ENCODE measurements around the gene CRYL1.

Gene CRYL1

DNA sequence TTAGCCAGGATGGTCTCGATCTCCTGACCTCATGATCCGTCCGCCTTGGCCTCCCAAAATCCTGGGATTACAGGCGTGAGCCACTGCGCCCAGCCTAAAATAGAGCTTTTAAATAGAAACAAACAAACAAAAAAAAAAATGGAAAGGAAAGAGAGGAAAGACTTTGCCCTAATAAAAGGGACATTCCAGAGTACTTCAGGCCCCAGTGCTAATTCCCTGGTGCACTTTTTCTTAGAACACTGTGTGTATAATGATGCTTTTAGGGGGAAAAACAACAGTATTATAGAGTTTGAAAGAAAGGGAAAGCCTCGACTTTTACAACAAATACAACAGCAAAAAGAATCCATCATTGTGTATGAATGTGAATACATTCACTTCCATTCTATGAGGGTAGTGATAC, 104.7 kb downstream of the CRYL1 start:
- DNase-seq (ENCODE audit: low spot score): no peak

DNA sequence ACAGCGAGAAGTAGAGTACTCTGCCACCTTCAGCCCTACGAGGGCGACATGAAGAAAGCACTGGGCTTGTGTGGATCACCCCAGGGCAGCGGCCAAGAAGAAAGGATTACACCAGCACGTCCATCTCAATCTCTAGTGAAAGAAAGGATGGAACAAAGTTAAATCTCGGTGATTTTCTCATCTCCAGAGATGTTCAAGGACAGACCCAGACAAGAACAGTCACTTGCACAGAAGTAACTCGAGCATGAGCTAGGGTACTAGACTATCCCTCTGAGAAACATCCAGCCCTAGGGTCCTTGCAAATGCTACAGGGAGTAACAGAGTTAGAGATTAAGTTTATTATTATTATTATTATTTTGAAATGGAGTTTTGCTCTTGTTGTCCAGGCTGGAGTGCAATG, 106.7 kb downstream of the CRYL1 start:
- no peak for DNase-seq (ENCODE audit: low spot score)

DNA sequence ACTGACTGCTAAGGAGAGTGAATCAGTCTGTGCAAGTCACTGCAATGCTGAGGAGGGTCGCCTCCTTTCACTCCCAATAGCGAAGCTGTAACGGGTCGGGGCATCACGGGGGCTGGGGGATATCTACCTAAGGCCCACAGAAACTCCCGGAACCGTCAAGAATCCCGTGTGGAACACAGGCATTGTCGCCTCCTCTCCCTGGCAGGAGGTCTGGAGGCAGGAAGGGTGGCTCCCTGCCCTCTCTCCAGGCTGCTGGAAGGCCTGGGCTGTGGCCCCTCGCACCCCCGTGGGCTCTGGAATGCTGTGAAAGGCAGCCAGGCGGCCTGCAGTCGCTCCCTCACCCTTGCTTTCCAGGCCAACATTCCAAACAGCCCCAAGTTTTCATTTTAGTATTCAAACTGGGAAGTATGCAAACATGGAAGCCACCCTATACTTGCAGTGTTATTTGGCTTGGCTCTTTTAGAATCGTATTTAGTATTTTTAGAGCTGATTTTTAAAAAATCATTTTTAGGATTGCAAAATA, 109.4 kb downstream of the CRYL1 start:
- no peak for DNase-seq (ENCODE audit: low spot score)

DNA sequence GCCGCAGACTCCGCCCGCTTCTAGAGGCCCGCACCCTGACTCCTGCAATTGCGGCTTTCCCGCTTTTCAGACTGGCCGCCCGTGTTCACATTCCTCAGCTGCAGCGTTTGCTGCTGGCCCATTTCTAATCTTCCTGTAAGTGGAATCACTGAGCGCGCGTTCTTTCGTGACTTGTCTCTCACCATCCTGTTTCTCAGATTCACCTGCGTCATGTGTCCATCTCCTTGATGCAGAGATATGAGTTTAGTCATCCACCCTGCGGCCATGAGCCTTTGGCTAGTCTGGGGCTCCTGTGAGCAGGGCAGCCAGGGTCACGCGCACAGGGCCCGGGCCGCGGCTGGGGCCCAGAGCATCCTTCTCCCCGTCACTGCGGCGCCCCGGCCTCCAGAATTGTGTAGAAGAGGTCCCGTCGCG, 110.0 kb downstream of the CRYL1 start:
- no peak for DNase-seq (ENCODE audit: low spot score)

DNA sequence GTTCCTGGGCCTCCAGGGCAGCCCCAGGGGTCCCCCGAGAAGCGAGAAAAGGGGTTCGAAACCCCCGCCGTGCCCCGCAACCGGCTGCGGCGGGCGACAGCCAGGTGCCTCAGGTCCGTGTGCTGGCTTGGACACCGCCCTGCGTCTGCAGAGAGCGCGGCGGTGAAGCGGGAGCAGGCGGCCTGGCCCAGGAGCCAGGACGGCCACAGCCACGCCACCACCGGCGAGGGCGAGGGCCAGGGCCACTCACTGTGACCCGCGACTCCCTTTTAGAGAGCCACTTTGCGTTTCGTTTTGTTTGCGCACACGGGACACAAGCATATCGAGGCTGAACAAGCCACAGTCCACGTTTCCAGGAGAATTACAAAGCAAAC, 110.4 kb downstream of the CRYL1 start:
- DNase-seq (ENCODE audit: low spot score): no peak

DNA sequence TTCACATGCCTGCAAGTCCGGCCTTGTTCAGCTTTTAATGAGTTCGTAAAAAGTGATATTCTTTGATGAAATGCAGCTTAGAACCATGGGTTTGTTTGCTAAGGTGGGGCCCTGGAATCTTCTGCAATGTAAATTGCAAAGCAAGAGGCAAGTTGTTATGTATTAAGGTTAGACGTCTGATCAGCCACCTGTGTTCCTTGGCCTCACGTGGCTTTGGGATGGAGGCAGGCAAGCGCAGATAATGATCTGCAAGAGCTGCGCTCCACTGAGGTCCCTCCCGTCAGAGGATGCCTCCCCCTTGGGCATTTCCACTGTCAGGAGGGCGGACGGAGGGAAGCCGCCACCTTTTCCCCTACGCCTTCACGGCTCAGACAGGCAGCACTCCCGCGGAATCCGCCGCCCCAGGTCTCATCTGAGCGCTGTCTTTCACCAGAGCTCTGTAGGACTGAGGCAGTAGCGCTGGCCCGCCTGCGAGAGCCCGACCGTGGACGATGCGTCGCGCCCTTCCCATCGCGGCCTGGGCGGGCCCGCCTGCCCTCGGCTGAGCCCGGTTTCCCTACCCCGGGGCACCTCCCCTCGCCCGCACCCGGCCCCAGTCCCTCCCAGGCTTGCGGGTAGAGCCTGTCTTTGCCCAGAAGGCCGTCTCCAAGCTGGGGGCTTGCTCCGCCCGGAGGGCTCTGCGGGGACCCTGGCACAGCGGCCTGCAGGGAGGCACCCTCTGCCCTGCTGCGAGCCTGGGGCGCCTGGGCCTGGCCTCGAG, 110.9 kb downstream of the CRYL1 start:
- DNase-seq (ENCODE audit: low spot score): no peak

DNA sequence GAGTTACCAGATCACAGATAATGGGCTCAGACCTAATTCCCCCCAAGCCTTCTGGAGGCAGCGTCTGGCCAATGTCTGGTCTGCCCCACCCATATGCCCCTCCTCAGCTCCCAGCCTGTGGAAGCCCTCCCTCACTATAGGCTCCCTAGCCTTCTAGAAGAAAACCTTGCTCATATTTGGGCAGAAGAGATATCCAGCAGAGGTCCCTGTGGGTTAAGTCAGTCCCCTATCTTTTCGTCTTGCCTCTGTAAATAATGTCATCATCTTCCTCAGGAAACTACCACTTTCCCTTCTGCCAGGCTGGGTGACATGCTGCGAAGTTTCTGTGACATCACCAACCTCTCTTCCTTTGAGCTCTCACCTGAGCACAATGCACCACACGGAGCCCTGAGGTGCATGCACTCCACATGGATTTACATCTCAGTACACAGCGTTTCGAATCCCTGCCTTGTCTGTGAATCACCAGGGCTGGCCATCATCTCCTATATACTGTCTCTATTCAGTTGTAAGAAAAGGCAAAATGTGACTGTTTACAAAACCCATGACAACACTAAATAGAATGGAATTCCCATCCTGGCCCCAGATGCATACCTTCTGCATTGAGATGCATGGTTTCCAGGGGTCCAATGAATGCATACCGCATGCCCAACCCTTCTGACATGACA, 112.8 kb downstream of the CRYL1 start:
- DNase-seq (ENCODE audit: low spot score): no peak

DNA sequence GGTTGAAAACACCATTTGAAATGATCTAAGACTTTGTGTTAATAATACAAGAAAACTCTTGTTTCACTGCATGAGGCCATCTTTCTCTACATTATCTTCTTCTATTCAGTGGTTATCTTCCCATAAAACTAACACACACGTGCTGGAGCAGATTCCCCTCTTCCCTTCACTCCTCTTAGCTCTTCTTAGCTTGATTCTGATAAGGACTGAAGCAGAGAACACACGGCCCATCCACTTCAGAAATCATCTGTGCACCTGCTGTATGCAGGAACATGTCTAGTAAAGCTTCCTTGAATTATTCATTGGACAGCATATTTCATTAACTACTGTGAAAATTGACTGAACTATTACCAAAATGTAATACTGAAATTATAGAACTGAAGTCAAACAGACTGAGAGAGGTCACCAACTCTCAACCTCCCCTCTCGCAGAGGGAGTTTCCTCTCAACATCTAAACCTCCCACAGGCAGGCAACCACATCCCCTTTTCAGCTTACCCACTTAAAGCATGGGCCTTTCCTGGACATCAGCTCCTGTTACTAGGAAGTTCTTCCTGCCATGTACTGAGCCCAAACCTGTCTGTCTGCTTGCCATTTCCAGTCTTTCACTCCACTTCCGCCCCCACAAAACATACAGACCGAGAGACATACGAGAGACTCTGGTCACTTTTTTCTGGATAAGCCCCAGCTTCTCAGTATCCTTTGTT, 113.9 kb downstream of the CRYL1 start:
- no peak for DNase-seq (ENCODE audit: low spot score)

DNA sequence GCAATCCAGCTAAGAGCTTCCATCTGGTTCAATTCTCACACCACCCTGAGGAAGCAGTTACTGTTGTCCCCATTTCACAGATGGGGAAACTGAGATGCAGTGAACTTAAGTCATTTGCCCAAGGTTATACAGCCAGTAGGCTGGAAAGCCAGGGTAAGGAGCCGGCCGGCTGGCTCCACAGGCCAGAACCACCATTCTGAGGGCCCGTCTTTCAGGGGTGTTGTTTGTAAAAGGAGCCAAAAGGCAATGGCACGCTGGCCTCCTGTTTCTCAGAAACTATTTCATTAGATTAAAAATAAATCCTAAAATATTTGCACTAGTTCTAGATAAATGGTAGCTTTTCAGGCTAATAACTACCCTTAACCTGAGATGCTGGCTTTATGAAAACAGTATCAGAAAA, 114.9 kb downstream of the CRYL1 start:
- DNase-seq (ENCODE audit: low spot score): no peak

DNA sequence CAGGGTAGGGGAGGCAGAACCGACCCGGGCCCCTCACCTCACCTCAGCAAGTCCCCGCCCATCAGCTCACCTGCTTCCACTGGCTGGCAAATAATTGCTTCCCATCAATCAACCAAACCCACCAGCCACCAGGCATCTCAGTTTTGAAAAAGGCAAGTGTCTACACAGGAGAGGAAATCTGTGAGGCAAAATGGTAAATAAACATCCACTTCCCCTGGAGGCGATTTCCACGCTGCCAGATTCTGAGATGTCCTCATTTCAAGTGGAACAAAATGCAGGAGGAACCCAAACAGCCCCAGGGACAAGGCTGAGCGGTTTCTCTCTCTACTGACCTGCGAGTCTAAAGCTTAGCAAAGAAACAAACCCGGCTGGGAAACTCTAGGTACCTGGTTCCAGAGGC, 117.5 kb downstream of the CRYL1 start:
- DNase-seq (ENCODE audit: low spot score): no peak

DNA sequence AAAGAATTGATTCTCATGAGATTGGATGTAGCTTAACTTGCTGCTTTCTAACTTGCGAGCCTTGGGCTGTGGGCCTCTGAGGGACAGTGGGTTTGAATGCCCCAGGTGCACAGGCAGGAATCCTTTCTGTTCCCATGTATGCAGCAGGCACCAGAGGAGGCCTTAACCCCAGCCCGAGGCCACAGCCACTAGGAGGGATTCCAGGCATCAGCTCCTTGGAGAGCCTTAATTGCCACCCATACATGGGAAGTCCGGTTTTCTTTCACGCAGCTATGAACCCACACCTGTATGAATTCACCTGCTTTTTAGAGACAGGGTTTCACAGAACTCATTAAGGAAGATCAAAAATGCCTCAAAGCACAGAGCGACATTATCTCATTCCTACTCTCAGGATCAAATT, 117.9 kb downstream of the CRYL1 start:
- no peak for DNase-seq (ENCODE audit: low spot score)

DNA sequence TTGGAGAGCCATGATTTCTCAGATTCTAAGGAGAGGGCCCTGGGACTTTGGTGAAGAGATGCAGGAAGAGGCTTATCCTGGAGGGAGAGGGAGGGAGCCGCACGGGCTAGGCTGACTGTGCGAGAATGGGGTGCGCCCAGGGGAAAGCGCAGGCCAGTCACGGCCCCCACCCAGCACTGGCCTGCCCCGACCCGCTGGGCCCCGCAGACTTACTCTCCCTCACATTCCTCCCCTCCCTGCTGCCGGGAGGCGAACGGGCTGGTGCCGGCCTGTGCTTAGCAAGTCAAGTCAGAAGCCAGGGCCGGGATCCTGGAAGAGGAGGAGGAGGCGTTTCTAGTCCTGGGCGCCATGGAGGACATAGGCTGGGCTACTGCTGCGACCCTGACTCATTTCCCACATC, 120.0 kb downstream of the CRYL1 start:
- DNase-seq (ENCODE audit: low spot score): no peak

DNA sequence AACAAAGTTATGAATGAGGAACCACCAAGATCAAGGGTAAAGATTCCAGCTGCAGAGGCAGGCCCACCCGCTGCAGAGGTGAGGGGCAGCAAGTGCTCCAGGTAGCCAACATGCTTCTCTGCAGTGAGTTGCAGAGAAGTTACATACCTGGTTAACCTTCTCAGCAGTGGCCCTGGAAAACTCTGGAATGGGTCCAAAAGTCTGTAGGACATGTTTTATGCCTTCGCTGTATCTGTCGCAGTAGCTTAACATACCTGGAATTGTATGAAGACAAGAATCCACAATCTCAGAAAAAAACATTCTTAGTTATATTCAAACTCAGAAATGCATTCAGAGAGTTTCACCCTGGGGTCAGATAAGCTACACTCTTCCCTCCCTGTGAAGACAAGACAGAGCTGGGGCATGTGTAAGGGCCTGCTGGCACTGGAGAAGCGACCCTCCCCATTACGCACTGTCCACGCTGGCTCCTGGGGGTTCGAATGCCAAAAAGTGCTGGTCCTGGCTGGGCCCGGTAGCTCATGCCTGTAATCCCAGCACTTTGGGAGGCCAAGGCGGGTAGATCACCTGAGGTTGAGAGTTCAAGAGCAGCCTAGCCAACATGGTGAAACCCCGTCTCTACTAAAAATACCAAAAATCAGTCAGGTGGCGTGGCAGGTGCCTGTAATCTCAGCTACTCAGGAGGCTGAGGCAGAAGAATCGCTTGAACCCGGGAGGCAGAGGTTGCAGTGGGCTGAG, 121.0 kb downstream of the CRYL1 start:
- DNase-seq (ENCODE audit: low spot score): no peak

DNA sequence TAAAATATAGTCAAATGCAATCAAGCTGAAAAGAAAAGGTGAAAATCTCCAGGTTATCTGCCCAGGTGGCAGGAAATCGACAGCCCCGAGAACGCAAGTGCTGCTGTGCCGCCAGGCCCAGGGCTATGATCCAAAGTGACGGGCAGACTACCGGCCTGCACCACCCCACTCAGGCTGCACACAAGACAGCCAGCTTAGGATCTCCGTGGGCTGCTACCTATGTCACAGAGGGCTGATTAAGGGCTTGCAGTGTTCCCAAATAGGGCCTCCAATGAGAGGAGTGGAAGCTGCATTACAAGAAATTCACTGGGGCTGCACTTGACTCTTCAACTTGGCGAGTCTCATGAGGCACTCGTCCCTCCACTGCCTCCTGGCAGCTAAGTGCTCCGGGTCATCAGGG, 121.8 kb downstream of the CRYL1 start:
- no peak for DNase-seq (ENCODE audit: low spot score)

DNA sequence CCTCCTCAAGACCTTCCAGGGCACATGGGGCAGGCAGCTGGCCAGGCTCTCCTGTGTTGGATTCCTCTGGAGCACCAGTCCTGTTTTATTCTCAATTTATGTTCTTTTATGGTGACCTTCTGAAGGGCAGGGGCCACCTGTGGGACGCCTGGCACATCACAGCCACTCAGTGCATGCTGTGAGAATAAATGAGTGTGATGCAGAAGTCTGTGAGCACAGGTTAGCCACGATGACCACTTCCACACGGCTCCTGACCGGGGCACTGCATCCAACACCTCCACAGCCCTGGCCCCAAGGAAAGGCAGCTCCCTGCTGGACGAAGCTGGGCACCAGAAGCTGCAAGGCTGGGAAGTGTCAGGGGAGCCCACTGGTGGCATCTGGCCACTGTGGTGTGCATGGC, 122.8 kb downstream of the CRYL1 start:
- DNase-seq (ENCODE audit: low spot score): no peak

DNA sequence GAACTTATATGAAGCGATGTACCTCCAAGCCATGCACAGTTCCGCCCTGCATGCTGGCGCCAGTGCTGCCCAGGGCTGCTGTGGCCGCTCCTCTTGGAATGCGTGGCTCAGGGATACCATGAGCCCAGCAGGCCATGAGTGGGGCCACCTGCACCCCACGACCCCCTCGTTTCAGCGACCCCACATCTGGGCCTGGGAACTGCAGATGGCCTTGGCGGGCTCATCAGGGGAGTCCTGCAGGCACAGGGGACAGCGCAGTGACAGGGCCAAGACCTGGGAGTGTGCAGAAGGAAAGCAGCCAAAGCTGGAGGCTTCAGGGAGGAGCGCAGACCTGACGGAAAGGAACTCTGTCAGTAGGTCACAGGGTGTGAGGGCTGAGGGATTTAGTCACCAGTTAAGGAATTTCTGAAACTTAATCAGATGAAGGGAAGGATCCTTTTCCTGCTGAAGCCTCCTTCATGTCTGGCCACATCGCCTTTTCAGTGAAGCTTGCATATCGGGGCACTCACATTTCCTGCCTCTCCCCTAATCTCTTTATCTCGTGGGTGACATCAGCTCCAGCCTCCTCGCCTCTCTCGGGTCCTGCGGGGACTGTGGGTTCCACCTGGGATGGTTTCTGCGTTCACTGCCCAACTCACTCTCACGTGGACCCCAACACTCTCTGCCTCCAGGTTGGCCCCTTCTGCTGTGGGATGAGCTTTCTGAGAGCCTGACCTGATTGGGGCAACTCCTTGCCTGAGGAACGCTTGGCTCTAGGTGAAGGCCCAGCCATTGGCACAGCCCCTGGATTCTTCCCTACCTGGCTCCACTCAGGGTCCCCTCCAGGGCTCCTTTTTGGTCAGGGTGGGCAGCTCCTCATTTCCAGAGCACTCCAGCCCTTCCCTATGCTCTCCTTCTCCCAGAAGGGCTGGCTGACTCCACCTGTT, 123.5 kb downstream of the CRYL1 start:
- no peak for DNase-seq (ENCODE audit: low spot score)

DNA sequence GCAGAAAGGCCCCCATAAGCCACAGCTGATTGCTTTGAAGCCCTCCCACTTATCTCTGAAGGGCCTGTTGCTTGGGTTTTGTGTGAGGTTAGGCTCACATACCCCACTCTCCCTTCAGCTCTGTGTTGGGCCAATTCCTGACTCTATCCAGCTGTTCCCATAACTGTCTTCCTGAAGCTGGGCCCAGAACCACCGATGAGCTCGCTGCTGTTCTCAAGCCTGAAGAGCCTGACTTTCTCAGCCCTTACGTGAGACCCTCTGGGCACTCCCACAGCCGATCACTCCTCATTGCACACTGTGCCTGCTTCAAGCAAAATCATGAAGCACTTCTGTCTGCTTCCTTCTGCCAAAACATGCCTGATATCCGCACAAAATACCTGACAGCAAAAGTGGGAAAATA, 124.1 kb downstream of the CRYL1 start:
- DNase-seq (ENCODE audit: low spot score): no peak

DNA sequence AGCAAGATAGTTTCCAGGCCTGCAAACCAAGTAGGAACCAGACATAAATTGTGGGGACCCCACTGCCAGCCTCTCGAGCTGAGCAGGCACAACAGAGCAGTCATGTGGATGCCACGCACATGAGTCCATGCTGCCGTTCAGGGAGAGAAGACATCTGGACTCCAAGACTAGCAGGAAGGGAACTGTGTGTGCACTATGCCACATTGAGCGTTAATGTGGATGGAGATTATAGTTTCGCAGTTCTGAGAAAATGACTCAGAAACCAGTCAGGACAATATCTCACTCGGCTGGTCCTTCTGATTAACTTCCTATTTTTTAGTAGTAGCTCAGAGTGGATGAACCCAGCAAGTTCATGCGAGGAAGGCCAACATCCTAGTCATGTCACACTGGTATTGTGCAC, 124.9 kb downstream of the CRYL1 start:
- no peak for DNase-seq (ENCODE audit: low spot score)

DNA sequence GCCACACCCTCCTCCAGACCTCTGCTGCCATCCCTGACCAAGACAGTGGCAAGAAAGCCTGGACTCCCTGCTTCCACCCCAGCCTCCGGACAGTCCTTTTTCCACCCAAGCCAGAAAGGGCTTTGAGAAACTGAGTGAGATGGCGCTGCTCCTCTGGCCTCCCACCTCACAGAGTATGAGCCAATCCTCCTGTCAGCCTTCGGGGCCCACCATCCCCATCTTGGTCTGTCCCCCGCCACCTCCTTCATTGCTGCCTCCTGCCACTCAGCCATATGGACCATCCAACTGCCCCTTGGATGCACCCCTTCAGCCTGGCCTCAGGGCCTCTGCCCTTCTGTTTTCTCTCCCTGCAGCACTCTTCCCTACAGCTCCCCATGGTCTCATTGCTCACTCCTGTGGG, 125.7 kb downstream of the CRYL1 start:
- no peak for DNase-seq (ENCODE audit: low spot score)

DNA sequence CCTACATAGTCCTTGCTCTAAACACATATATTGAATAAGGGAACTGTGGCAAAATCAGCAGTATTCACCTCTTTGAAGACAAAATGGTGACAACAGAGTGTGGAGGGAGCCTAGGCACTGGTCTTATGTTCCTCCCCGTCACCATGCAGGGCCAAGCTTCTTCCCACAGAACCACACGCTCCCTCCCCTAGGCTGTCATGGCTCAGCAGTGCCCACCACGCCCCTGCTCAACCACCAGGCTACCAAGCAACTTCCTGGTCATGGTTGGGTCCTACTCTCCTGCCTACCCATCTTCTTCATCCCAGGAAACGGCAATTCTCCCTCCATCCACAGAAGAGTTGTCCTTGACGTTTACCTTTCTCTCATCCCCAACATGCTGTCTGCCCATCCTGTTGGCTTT, 126.1 kb downstream of the CRYL1 start:
- DNase-seq (ENCODE audit: low spot score): no peak

DNA sequence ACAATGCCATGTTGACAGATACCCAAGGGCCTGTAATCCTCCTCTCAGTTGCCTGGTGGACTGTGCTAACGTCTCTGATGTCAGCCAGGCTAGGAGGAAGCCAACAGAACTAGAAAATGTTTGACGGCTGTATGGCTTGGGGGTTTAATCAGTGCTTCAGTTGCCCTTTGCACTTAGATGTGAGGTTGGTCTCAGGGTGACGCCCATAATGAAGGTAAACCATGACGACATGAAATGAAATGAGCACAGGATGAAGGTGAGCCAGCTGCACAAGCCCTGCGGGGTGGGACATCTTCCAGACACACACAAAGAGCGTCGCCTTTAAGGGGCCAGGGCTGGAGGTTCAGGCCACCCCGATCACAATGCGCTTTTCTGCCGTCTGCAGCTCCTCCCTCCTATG, 127.2 kb downstream of the CRYL1 start:
- no peak for DNase-seq (ENCODE audit: low spot score)
